Esophagus muscularis mucosa (tissue), 4 donors: ENCODE results near the gene PYGB. TPM values are rescaled to one million over a fixed set of nuclear protein-coding genes. Genes with fewer than 3 reads are reported as not detected.

Experiments used
- DNase-seq: peaks from one replicate; pipeline ENCODE4 v3.0.0-alpha.2; 2017; ENCODE audit errors: extremely low spot score
- H3K27ac ChIP-seq, 4 donors: fragments of 200-600 bp; sonication (generic); replicated peaks in 1 of 4; 1 replicate in 3 of 4; 2 replicates in 1 of 4; pipeline ENCODE4 v1.5.1; 2016 to 2019; ENCODE audit warnings: mild to moderate bottlenecking in 1 of 4
- H3K27me3 ChIP-seq, 4 donors: fragments of 200-600 bp; sonication (generic); one replicate each; pipeline versions ENCODE4 v1.5.1 to v1.6.0; 2016 to 2019
- H3K36me3 ChIP-seq, 4 donors: fragments of 200-600 bp; sonication (generic); one replicate each; pipeline ENCODE4 v1.5.1; 2016 to 2019
- H3K4me1 ChIP-seq, 4 donors: fragments of 200-600 bp; sonication (generic); one replicate each; pipeline ENCODE4 v1.5.1; 2016 to 2019
- H3K4me3 ChIP-seq, 4 donors: fragments of 200-600 bp; sonication (generic); 1 replicate in 2 of 4; 2 replicates in 2 of 4; pipeline ENCODE4 v1.5.1; 2016 to 2019; ENCODE audit warnings: mild to moderate bottlenecking in 4 of 4, moderate library complexity in 1 of 4
- H3K9me3 ChIP-seq, 4 donors: fragments of 200-600 bp; sonication (generic); 1 replicate in 3 of 4; 2 replicates in 1 of 4; pipeline ENCODE4 v1.5.1; 2016 to 2019
- CTCF ChIP-seq, 3 experiments: fragments of 200-600 bp in 2 of 3; fragments of 450-650 bp in 1 of 3; sonication (generic) in 2 of 3; IDR thresholded peaks; one replicate each; pipeline ENCODE4 v1.5.1; 2017 to 2019; ENCODE audit warnings: antibody characterized with exemption in 3 of 3, mild to moderate bottlenecking in 2 of 3, moderate library complexity in 1 of 3
- EP300 ChIP-seq: sonication (generic); formaldehyde crosslinking; IDR thresholded peaks from one replicate; pipeline ENCODE4 v1.6.1; 2017; ENCODE audit warnings: antibody characterized with exemption
- POLR2A ChIP-seq: fragments of 450-650 bp; IDR thresholded peaks from one replicate; pipeline ENCODE4 v1.6.1; 2017; ENCODE audit warnings: antibody characterized with exemption, moderate library complexity, mild to moderate bottlenecking, low read depth
- POLR2AphosphoS5 ChIP-seq, 2 donors: sonication (generic); formaldehyde crosslinking; IDR thresholded peaks; one replicate each; pipeline ENCODE4 v1.6.1; 2017; ENCODE audit warnings: antibody characterized with exemption in 2 of 2
- WGBS: methylation state at CpG from one replicate; pipeline ENCODE4 v1.1.5; 2018; 5-methylcytosine and 5-hydroxymethylcytosine counted together
- intact Hi-C: fragments of 100-400 bp; cut with DNase I; formaldehyde crosslinking; loops from one replicate; pipeline ENCODE4 v1.15.1; 2023
- total RNA-seq, 4 donors: library from RNA; depleted of rRNA; stranded (reverse); fragments of >200 nt; gene quantifications; one replicate each; pipeline versions ENCODE4 v1.1.0 to v1.2.1, GENCODE V29; 2016

PYGB gene
- total RNA-seq, 4 donors from 2014 or later = 398 to 632 (median 462) TPM

- Histone ChIP-seq H3K4me1 (peaks cover 43 to 78% (median 63%) of the 10 kb centered on the region in 4 donors), H3K27me3 (no peaks in the 10 kb centered on the region), H3K27ac (peak overlapping the region; percentile 79 to 86 (median 84)), H3K9me3 (no peaks in the 10 kb centered on the region), H3K36me3 (peaks cover 30 to 78% (median 64%) of the 10 kb centered on the region in 4 donors), H3K4me3 (no peak overlapping the region)
- no peak for TF ChIP-seq POLR2AphosphoS5 (IDR thresholded peaks at IDR 0.05)
- no peak for TF ChIP-seq EP300
- no peak for TF ChIP-seq POLR2A
- TF ChIP-seq CTCF (IDR thresholded peaks at IDR 0.05) = no peak
- WGBS = 84% methylated on average over 9 of the region's 12 CpGs
- no peak for DNase-seq
- intact Hi-C loops = no loop called here
Observed at GRCh38 chr20:25270829-25271251, 23.0 kb downstream of the PYGB start.

DNA sequence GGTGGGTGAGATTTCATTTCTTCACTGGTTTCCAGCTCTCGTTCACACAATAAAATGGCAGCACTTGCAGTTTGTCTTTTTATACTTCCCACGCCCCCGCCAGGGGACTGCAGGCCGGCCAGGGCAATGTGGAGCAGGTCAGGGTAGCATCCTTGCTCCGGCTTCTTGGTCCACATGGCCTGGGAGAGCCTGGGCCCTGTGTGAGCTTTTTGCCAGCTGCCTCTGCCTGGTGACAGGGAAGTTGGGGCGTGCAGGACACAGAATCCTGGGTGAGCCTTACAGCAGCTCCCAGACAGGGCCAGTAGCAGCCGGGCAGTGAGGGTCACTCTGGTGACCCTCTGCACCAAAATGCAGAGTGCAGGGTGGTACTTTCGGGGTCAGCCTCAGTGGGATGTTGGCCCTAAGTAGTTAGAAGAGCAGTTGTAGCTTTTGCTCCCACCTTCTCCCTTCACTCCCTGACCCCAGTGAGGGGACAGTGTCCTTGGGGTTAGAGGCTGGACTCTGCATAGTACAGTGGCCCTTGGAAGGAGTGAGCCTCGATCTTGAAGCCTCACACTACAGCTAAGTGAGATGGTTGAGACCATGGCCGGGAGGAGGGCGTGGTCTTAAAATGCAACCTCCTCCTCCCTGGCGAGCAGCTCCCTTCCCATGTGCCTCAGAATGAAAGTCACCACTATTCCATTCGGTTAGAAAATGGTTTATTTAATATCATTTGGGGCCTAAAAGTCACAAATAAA is 23.8 kb downstream of the PYGB start:
- TF ChIP-seq EP300 = no peak
- TF ChIP-seq CTCF (IDR thresholded peaks at IDR 0.05) = no peak
- no peak for TF ChIP-seq POLR2A
- TF ChIP-seq POLR2AphosphoS5 (IDR thresholded peaks at IDR 0.05) = no peak
- Histone ChIP-seq H3K27me3 (no peaks in the 10 kb centered on the region), H3K4me1 (peaks cover 44 to 83% (median 64%) of the 10 kb centered on the region in 4 donors), H3K9me3 (no peaks in the 10 kb centered on the region), H3K36me3 (peaks cover 30 to 83% (median 72%) of the 10 kb centered on the region in 4 donors), H3K27ac (peak overlapping the region; percentile 79 to 86 (median 84)), H3K4me3 (no peak overlapping the region)
- 86% methylated on average over 11 of the region's 13 CpGs for WGBS
- intact Hi-C loops = no loop called here
- no peak for DNase-seq

- H3K9me3 ChIP-seq = no peaks in the 10 kb centered on the region
- WGBS = 80% methylated on average over 19 of the region's 19 CpGs
- H3K36me3 ChIP-seq = peaks cover 30 to 84% (median 80%) of the 10 kb centered on the region in 4 donors
- TF ChIP-seq CTCF (IDR thresholded peaks at IDR 0.05) (no peak), EP300 (no peak), POLR2AphosphoS5 (IDR thresholded peaks at IDR 0.05) (peak in 1 of 2 donors; percentile 49)
- peaks cover 49 to 85% (median 69%) of the 10 kb centered on the region in 4 donors for H3K4me1 ChIP-seq
- no peak for DNase-seq
- H3K27ac ChIP-seq = peak overlapping the region; percentile 79 to 86 (median 84)
- no peak overlapping the region for H3K4me3 ChIP-seq
- no peaks in the 10 kb centered on the region for H3K27me3 ChIP-seq
- intact Hi-C loops = no loop called here
Observed at GRCh38 chr20:25272223-25273000, 24.5 kb downstream of the PYGB start.

- WGBS = 73% methylated on average over 9 of the region's 10 CpGs
- no peaks in the 10 kb centered on the region for H3K9me3 ChIP-seq
- no peak for DNase-seq
- intact Hi-C loops = no loop called here
- H3K36me3 ChIP-seq = peaks cover 30 to 90% (median 86%) of the 10 kb centered on the region in 4 donors
- peaks cover 53 to 83% (median 71%) of the 10 kb centered on the region in 4 donors for H3K4me1 ChIP-seq
- H3K4me3 ChIP-seq = no peak overlapping the region
- TF ChIP-seq CTCF (IDR thresholded peaks at IDR 0.05) (no peak), POLR2A (no peak), POLR2AphosphoS5 (IDR thresholded peaks at IDR 0.05) (no peak), EP300 (no peak)
- H3K27me3 ChIP-seq = no peaks in the 10 kb centered on the region
- H3K27ac ChIP-seq = peak overlapping the region; percentile 79 to 86 (median 84)
Observed at GRCh38 chr20:25273046-25273445, 25.2 kb downstream of the PYGB start.
